Lower lobe of right lung (tissue), 2 donors: ENCODE measurements around the gene PSMB2. TPM values are rescaled to one million over a fixed set of nuclear protein-coding genes. Genes with fewer than 3 reads are reported as not detected.

Source experiments
- ATAC-seq, 2 donors: fragments of 200-7000 bp; cut with Tn5 transposase; one replicate each; pipeline ENCODE4 v1.9.1; 2020 to 2022; ENCODE audit warnings: mild to moderate bottlenecking in 2 of 2, moderate library complexity in 2 of 2
- DNase-seq: peaks from one replicate; pipeline ENCODE4 v3.0.0-alpha.2; 2020
- H3K27ac ChIP-seq: fragments of 200-600 bp; one replicate; pipeline ENCODE4 v1.8.0; 2022
- H3K27me3 ChIP-seq: fragments of 200-600 bp; one replicate; pipeline ENCODE4 v1.8.0; 2022; ENCODE audit warnings: low read depth
- H3K36me3 ChIP-seq: fragments of 200-600 bp; one replicate; pipeline ENCODE4 v1.8.0; 2022; ENCODE audit warnings: mild to moderate bottlenecking
- H3K4me1 ChIP-seq: fragments of 200-600 bp; one replicate; pipeline ENCODE4 v1.8.0; 2022
- H3K4me3 ChIP-seq: fragments of 200-600 bp; one replicate; pipeline ENCODE4 v1.8.0; 2022; ENCODE audit warnings: mild to moderate bottlenecking
- H3K9me3 ChIP-seq: fragments of 200-600 bp; one replicate; pipeline ENCODE4 v1.8.0; 2022
- CTCF ChIP-seq: fragments of 200-600 bp; IDR thresholded peaks from one replicate; pipeline ENCODE4 v1.8.0; 2022; ENCODE audit warnings: antibody characterized with exemption, mild to moderate bottlenecking
- intact Hi-C: fragments of 100-400 bp; cut with DNase I; formaldehyde crosslinking; loops from one replicate; pipeline ENCODE4 v1.11.0; 2022
- total RNA-seq: library from RNA; stranded (reverse); fragmentation: NEBNext Ultra II Directional; extraction: Animal tissue kit (Norgen Biotek cat#: 25700); gene quantifications from one replicate; pipeline ENCODE4 v1.2.1, GENCODE V29; 2021
- donor health status: DM: no; HTN: yes; CAD: no; lungs with severe emphysema.

Gene PSMB2
- total RNA-seq, 1 donor from 2014 or later = 44.9 TPM

- DNase-seq (no peak), ATAC-seq (no peak)
- H3K4me3 ChIP-seq = no peak overlapping the region
- intact Hi-C loops = loop anchor here (10.0 kb wide), 1 partner anchor 160 kb away; no protein-coding TSS in a partner anchor
- H3K27ac ChIP-seq = no peak overlapping the region
- H3K36me3 ChIP-seq = peaks cover 25% of the 10 kb centered on the region
- no peaks in the 10 kb centered on the region for H3K27me3 ChIP-seq
- TF ChIP-seq CTCF = no peak
- no peaks in the 10 kb centered on the region for H3K4me1 ChIP-seq
- no peaks in the 10 kb centered on the region for H3K9me3 ChIP-seq
Measured at GRCh38 chr1:35564884-35565741, 76.2 kb downstream of the PSMB2 start.

GRCh38 chr1:35564037-35564883 is 77.1 kb downstream of the PSMB2 start:
- Histone ChIP-seq H3K9me3 (no peaks in the 10 kb centered on the region), H3K4me3 (no peak overlapping the region), H3K27me3 (no peaks in the 10 kb centered on the region), H3K36me3 (peaks cover 25% of the 10 kb centered on the region), H3K27ac (no peak overlapping the region), H3K4me1 (peaks cover 1% of the 10 kb centered on the region)
- intact Hi-C loops = loop anchor here (10.0 kb wide), 1 partner anchor 161 kb away; no protein-coding TSS in a partner anchor
- ATAC-seq (peak; percentile 73 to 75), DNase-seq (peak; percentile 78)
- peak; percentile 78 for TF ChIP-seq CTCF

- Histone ChIP-seq H3K36me3 (peaks cover 25% of the 10 kb centered on the region), H3K27me3 (no peaks in the 10 kb centered on the region), H3K9me3 (no peaks in the 10 kb centered on the region), H3K4me3 (no peak overlapping the region), H3K4me1 (peaks cover 12% of the 10 kb centered on the region), H3K27ac (no peak overlapping the region)
- DNase-seq (no peak), ATAC-seq (no peak)
- intact Hi-C loops = loop anchor here (10.0 kb wide), 1 partner anchor 162 kb away; no protein-coding TSS in a partner anchor
- TF ChIP-seq CTCF = no peak
Measured at GRCh38 chr1:35563166-35563565, 78.2 kb downstream of the PSMB2 start.

- no peak overlapping the region for H3K27ac ChIP-seq
- no peak for ATAC-seq
- H3K4me1 ChIP-seq = peaks cover 14% of the 10 kb centered on the region
- H3K9me3 ChIP-seq = no peaks in the 10 kb centered on the region
- intact Hi-C loops = loop anchor here (10.0 kb wide), 1 partner anchor 163 kb away; no protein-coding TSS in a partner anchor
- no peak overlapping the region for H3K4me3 ChIP-seq
- no peak for TF ChIP-seq CTCF
- no peaks in the 10 kb centered on the region for H3K27me3 ChIP-seq
- H3K36me3 ChIP-seq = peaks cover 25% of the 10 kb centered on the region
- no peak for DNase-seq
Measured at GRCh38 chr1:35561972-35562680, 79.2 kb downstream of the PSMB2 start.
